ENCODE results near the gene TBX10.
"Not testable (repeated sequence)": the region's sequence is repeated elsewhere in the genome, so short reads cannot be mapped to it uniquely, and the experiment has no call there.

TBX10 gene

GRCh38 chr11:67644472-67645418 lies 5.2 kb upstream of the TBX10 start:
- DNase-seq, result no peak

- DNase-seq, result no peak
Measured at GRCh38 chr11:67644042-67644441, 4.5 kb upstream of the TBX10 start.

GRCh38 chr11:67642173-67643120 lies 2.9 kb upstream of the TBX10 start:
- DNase-seq, result no peak

DNA sequence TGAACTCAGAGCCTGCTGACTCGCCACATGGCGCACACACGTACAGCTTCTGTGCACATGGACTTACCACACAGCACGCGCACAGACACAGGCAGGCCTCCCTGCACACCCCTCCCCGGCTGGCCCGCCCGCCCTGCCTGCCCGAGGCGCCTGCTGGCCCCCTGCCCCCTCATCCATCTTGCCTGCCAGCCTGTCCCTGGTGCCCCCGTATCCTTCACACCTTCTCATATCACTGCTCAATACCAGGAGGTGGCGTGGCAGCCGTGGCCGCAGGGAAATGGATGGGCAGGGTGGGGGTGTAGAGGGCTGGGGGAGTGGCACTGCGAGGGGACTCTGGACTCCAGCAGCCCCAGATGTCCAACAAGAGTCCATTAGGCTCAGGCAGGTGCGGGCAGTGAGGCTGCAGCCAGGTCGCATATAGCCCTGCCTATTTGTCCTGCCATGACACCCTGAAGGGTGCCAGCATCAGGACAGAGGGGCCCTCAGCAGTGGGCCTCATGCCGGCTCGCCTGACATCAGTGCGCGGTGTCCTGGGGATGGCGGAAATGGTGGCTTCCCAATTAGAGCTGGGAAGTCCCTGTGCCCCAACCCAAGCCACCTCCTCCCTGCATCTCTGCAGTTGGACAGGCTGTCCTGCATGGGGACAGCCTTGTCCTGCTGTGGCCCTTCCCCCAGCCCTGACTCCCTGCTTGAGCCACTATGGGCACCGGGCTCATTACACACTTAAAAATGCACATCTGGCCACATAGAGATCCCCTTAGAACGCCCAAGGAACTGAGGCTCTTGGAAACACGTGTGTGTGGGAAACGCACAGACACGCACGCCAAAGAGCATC lies 2.0 kb upstream of the TBX10 start:
- no peak for DNase-seq

GRCh38 chr11:67640758-67641337 lies 1.3 kb upstream of the TBX10 start:
- no peak for DNase-seq

GRCh38 chr11:67640021-67640757 lies 626 bp upstream of the TBX10 start:
- DNase-seq, result no peak

GRCh38 chr11:67638535-67639437 lies 777 bp downstream of the TBX10 start:
- DNase-seq, result no peak

DNA sequence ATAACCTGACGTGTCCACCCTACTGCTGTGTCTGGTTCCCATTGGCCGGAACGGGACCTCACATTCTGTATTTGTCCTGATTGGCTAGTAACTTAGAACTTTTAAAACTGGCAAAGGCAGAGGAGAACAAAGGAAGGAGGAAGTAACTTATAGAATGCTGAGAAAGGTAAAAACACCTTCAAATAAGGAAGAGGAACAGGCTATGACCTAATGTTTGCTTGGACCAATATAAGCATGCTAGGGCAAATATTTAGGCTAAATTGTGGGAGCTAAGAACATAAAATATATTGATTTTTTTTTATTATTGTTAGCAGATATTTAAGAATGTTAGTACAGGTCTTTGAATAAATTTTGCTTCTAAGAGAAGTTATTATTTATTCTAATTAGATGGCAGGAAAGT lies 2.1 kb downstream of the TBX10 start:
- DNase-seq, result not testable (repeated sequence)

DNA sequence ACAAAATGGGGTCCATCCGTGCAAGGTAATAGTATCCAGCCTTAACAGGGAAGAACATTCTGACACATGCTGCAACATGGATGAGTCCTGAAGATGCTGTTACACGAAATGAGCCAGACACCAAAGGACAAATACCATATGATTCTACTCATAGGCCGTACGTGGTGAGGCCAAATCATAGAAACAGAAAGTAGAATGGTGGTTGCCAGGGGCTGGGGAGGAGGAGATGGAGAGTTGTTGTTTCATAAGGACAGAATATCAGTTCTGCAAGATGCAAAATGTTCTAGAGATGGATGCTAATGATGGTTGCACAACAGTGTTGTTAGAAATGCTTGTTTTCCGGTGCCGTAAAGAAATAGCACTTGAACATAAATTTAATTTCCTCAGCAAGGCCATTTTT lies 2.6 kb downstream of the TBX10 start:
- no peak for DNase-seq

GRCh38 chr11:67635231-67635521 lies 4.4 kb downstream of the TBX10 start:
- no peak for DNase-seq

DNA sequence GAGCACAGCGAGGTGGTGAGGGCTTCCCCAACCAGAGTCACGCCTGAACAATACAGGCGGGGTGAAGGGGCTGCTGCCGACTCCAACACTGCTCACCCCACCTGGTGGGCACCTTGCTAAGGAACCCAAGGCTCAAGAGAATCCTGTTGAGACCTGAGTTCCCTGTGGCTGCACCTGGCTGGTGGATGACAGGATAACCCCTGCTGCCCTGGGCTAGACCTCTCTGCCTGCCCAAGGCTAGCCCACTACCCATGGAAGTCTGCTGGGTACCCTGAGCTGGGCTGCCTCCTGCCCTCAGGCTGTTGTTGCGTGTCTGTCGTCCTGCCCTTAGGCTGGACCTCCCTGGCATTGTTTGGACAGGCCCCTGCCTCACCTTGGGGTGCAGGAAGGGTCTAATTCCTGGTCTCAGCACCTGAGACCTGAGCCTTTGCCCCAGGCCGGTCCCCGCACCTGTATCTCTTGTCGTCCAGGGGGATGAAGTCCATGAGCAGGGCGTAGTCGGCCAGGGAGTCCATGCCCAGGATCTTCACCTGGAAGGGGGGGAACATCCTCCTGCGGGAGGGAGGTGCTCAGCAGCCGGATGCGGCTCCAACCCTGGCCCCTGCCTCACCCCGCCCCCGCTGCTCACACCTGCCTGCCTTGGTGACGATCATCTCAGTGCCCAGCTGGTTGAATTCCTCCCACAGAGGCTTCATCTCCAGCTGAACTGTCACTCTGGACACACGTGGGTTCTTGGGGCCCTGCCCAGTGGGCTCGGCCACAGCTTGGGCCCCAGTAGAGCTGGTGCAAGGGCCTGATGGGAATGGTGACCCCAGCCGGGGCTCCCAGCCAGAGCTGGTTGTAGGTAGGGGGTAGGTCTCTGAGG lies 5.0 kb downstream of the TBX10 start:
- DNase-seq, result no peak

DNA sequence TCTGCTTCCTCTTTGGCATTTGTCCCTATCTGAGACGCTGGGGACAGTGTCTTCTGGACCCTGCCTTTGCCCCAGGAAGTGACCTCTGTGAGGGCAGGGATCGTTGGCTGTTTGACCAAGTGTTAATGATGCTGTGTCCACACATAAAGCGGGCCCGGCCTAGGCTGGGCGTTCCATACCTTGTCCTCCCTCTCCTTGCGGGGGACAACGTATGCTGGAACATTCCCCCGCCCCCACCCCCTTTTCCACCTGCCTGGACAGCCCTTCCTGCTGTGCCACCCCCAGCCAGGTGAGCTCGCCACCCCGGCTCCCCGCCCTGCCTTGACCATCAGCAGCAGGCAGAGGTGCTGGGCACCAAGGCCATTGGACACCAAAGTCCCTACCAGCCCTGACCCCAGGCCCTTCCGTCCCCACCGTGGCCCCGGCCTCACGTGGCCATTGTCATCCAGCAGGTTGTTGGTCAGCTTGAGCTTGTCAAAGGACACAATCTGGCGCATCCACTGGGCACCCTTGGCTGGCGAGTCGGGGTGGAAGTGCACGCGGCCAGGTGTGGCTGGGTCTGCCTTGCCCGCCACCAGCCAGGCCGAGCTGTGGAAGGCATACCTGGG lies 5.7 kb downstream of the TBX10 start:
- no peak for DNase-seq

DNA sequence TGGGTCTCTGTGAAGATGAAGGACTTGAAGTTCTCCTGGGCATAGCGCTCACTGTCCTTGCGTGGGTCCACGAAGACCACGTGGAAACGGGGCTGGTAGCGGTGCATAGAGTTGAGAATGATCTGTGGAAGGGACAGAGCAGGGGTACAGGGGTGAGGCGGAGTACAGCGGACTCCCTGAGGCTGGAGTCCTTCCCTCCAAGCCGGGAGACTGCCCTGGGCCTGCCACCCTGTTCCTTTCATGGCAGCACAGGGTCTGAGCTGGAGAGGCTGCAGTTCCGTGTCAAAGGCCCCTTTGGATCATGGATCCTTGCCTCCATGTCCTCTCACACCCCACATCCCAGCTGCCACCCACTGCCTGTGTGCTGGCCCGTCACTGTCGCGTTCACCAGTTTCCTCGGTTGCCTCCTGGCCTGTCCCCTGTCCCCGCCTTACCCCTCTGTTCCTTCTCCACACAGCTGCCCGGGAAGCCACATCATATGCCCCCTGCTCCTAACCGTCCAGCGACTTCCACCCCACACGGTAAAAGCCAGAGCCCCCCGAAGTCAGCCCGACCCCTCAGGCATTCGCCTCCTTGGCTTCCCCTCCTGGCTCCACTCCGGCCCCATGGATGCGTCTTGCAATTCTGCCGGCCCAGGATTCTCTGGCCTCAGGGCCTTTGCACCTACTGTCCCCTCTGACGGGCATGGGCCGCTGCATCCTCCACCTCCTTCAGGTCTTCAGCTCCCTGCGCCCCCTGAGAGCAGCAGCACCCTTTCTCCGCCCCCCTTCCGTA lies 6.4 kb downstream of the TBX10 start:
- DNase-seq, result no peak

GRCh38 chr11:67632175-67632981 lies 7.2 kb downstream of the TBX10 start:
- no peak for DNase-seq

GRCh38 chr11:67631853-67632174 lies 7.7 kb downstream of the TBX10 start:
- DNase-seq, result no peak

GRCh38 chr11:67631411-67631810 lies 8.2 kb downstream of the TBX10 start:
- DNase-seq, result no peak

GRCh38 chr11:67630943-67631331 lies 8.6 kb downstream of the TBX10 start:
- no peak for DNase-seq
